H9 (cell line): ENCODE data around the gene AP4B1. TPM values are rescaled to one million over a fixed set of nuclear protein-coding genes. Genes with fewer than 3 reads are reported as not detected.

ENCODE experiments used
- DNase-seq: peaks from one replicate; pipeline ENCODE4 v3.0.0-alpha.2; 2017
- H2AFZ ChIP-seq: one replicate; pipeline ENCODE4 v1.6.1; 2013; ENCODE audit warnings: mild to moderate bottlenecking, low read length, control low read depth, moderate library complexity
- H2AK5ac ChIP-seq: 2 replicates; pipeline ENCODE4 v1.6.1; 2013; ENCODE audit warnings: low read length, control low read depth, mixed read lengths; ENCODE audit not compliant: insufficient read length
- H2BK120ac ChIP-seq: one replicate; pipeline ENCODE4 v1.6.1; 2013; ENCODE audit warnings: low read depth, mild to moderate bottlenecking, low read length, control low read depth, inconsistent platforms; ENCODE audit not compliant: poor library complexity, severe bottlenecking
- H2BK12ac ChIP-seq: 2 replicates; pipeline ENCODE4 v1.6.1; 2013; ENCODE audit warnings: low read length, control low read depth, mixed read lengths, low read depth; ENCODE audit not compliant: insufficient read length
- H2BK15ac ChIP-seq: 2 replicates; pipeline ENCODE4 v1.6.1; 2013; ENCODE audit warnings: low read depth, low read length, control low read depth
- H2BK20ac ChIP-seq: one replicate; pipeline ENCODE4 v1.6.1; 2013; ENCODE audit warnings: low read depth, mild to moderate bottlenecking, low read length, control low read depth, inconsistent platforms; ENCODE audit not compliant: poor library complexity, severe bottlenecking
- H2BK5ac ChIP-seq: 2 replicates; pipeline ENCODE4 v1.6.1; 2013; ENCODE audit warnings: low read length, control low read depth, mixed read lengths; ENCODE audit not compliant: insufficient read length
- H3K14ac ChIP-seq: 2 replicates; pipeline ENCODE4 v1.6.1; 2013; ENCODE audit warnings: low read length, control low read depth; ENCODE audit not compliant: insufficient read depth
- H3K18ac ChIP-seq: 2 replicates; pipeline ENCODE4 v1.6.1; 2013; ENCODE audit warnings: low read depth, mild to moderate bottlenecking, mixed read lengths, low read length, control low read depth; ENCODE audit not compliant: insufficient read length
- H3K23ac ChIP-seq: 2 replicates; pipeline ENCODE4 v1.6.1; 2013; ENCODE audit warnings: low read length, control low read depth, mixed read lengths, low read depth; ENCODE audit not compliant: insufficient read length
- H3K23me2 ChIP-seq: 2 replicates; pipeline ENCODE4 v1.6.1; 2013; ENCODE audit warnings: low read depth, mild to moderate bottlenecking, mixed read lengths, low read length, control low read depth; ENCODE audit not compliant: insufficient read length, poor library complexity, severe bottlenecking
- H3K27ac ChIP-seq: 2 replicates; pipeline ENCODE4 v1.5.1; 2013; ENCODE audit warnings: low read length, control low read depth, mixed read lengths, low read depth; ENCODE audit not compliant: insufficient read length
- H3K27me3 ChIP-seq: 2 replicates; pipeline ENCODE4 v1.6.1; 2013; ENCODE audit warnings: low read length, control low read depth, inconsistent platforms; ENCODE audit not compliant: insufficient read depth
- H3K4ac ChIP-seq: 2 replicates; pipeline ENCODE4 v1.6.1; 2013; ENCODE audit warnings: low read depth, mild to moderate bottlenecking, control low read depth, inconsistent platforms, low read length, moderate library complexity
- H3K4me1 ChIP-seq: 2 replicates; pipeline ENCODE4 v1.6.1; 2013; ENCODE audit warnings: low read length, control low read depth, inconsistent platforms; ENCODE audit not compliant: insufficient read depth
- H3K4me2 ChIP-seq: 2 replicates; pipeline ENCODE4 v1.6.1; 2013; ENCODE audit warnings: low read length, control low read depth, mixed read lengths; ENCODE audit not compliant: insufficient read length, insufficient read depth
- H3K56ac ChIP-seq: 2 replicates; pipeline ENCODE4 v1.6.1; 2013; ENCODE audit warnings: low read depth, mild to moderate bottlenecking, mixed read lengths, low read length, control low read depth; ENCODE audit not compliant: insufficient read length
- H3K79me1 ChIP-seq: 2 replicates; pipeline ENCODE4 v1.6.1; 2013; ENCODE audit warnings: low read depth, mild to moderate bottlenecking, moderate library complexity, low read length, control low read depth, inconsistent platforms; ENCODE audit not compliant: insufficient read depth, poor library complexity, severe bottlenecking
- H3K79me2 ChIP-seq: 2 replicates; pipeline ENCODE4 v1.6.1; 2013; ENCODE audit warnings: low read length, control low read depth, inconsistent platforms; ENCODE audit not compliant: insufficient read depth
- H3K9ac ChIP-seq: 2 replicates; pipeline ENCODE4 v1.6.1; 2013; ENCODE audit warnings: low read length, control low read depth, mixed read lengths; ENCODE audit not compliant: insufficient read length; ENCODE audit errors: extremely low read depth
- H3K9me3 ChIP-seq: one replicate; pipeline ENCODE4 v1.6.1; 2013; ENCODE audit warnings: low read depth, low read length, inconsistent platforms; ENCODE audit not compliant: control insufficient read depth
- H3T11ph ChIP-seq: one replicate; pipeline ENCODE4 v1.6.1; 2013; ENCODE audit warnings: mild to moderate bottlenecking, low read length, control low read depth, inconsistent platforms
- H4K20me1 ChIP-seq: one replicate; pipeline ENCODE4 v1.6.1; 2013; ENCODE audit not compliant: control insufficient read depth, insufficient read length, insufficient read depth
- H4K5ac ChIP-seq: 2 replicates; pipeline ENCODE4 v1.6.1; 2013; ENCODE audit warnings: low read depth, mild to moderate bottlenecking, mixed read lengths, low read length, control low read depth; ENCODE audit not compliant: insufficient read length
- H4K8ac ChIP-seq: replicated peaks from 2 replicates; pipeline ENCODE4 v1.6.1; 2013; ENCODE audit warnings: low read length, control low read depth, mixed read lengths, low read depth; ENCODE audit not compliant: insufficient read length
- H4K91ac ChIP-seq: 2 replicates; pipeline ENCODE4 v1.6.1; 2013; ENCODE audit warnings: low read depth, mild to moderate bottlenecking, moderate library complexity, mixed read lengths, low read length, control low read depth; ENCODE audit not compliant: insufficient read length
- H3K27ac Mint-ChIP-seq, 3 experiments: 2 replicates in 2 of 3; 3 replicates in 1 of 3; pipeline ENCODE4 v1.8.0; 2020 to 2021; ENCODE audit warnings: mixed read lengths in 3 of 3, mild to moderate bottlenecking in 1 of 3, moderate library complexity in 1 of 3
- H3K27me3 Mint-ChIP-seq: 2 replicates; pipeline ENCODE4 v1.8.0; 2021; ENCODE audit warnings: low read depth, mild to moderate bottlenecking, moderate library complexity, mixed read lengths
- H3K36me3 Mint-ChIP-seq, 3 experiments: 2 replicates in 2 of 3; 3 replicates in 1 of 3; pipeline ENCODE4 v1.8.0; 2020 to 2021; ENCODE audit warnings: low read depth in 3 of 3, mixed read lengths in 3 of 3; ENCODE audit not compliant: insufficient read depth in 1 of 3
- H3K4me1 Mint-ChIP-seq, 2 experiments: 2 replicates each; pipeline ENCODE4 v1.8.0; 2020; ENCODE audit warnings: mixed read lengths in 2 of 2
- H3K4me3 Mint-ChIP-seq, 2 experiments: 2 replicates in 1 of 2; 3 replicates in 1 of 2; pipeline ENCODE4 v1.8.0; 2020 to 2021; ENCODE audit warnings: mild to moderate bottlenecking in 2 of 2, mixed read lengths in 2 of 2, moderate library complexity in 1 of 2
- H3K9me3 Mint-ChIP-seq, 2 experiments: 2 replicates in 1 of 2; 3 replicates in 1 of 2; pipeline ENCODE4 v1.8.0; 2020; ENCODE audit warnings: mild to moderate bottlenecking in 2 of 2, mixed read lengths in 2 of 2, moderate library complexity in 1 of 2
- CTCF ChIP-seq: fragments of 200-600 bp; sonication (generic); conservative IDR thresholded peaks from 3 replicates; pipeline ENCODE4 v1.8.0; 2021; ENCODE audit warnings: antibody characterized with exemption, mild to moderate bottlenecking
- WGBS: extraction: QIAGEN DNeasy Blood & Tissue Kit; methylation state at CpG from one replicate; pipeline ENCODE4 v1.1.7; 2013; ENCODE audit warnings: missing lambda C conversion rate, low lambda C conversion rate, mixed read lengths; ENCODE audit not compliant: insufficient read length; ENCODE audit errors: extremely low coverage; 5-methylcytosine and 5-hydroxymethylcytosine counted together
- total RNA-seq: library from RNA; stranded (reverse); gene quantifications from 2 replicates; pipeline ENCODE4 v1.2.1, GENCODE V29; 2021

Gene AP4B1
- total RNA-seq, 1 experiment from 2014 or later = 19.3 TPM

- H3K36me3 Mint-ChIP-seq = peaks cover 3 to 28% (median 16%) of the 10 kb centered on the region in 3 experiments; a peak in 5 of 7 replicates
- no peak overlapping the region for H2BK12ac ChIP-seq
- TF ChIP-seq CTCF = no peak
- no peak overlapping the region for H3K27ac ChIP-seq
- H3K9me3 Mint-ChIP-seq = no peaks in the 10 kb centered on the region
- no peak overlapping the region for H2BK15ac ChIP-seq
- H3K4me1 ChIP-seq = peaks cover 3% of the 10 kb centered on the region; the same call in 1 of the 2 replicates
- no peak overlapping the region for H2AK5ac ChIP-seq
- no peak overlapping the region for H3K4me3 Mint-ChIP-seq
- no peak overlapping the region for H3K56ac ChIP-seq
- H3T11ph ChIP-seq = no peak overlapping the region
- no peaks in the 10 kb centered on the region for H4K20me1 ChIP-seq
- no peak overlapping the region for H2BK20ac ChIP-seq
- H3K27me3 Mint-ChIP-seq = no peaks in the 10 kb centered on the region
- no peaks in the 10 kb centered on the region for H3K9me3 ChIP-seq
- whole genome bisulfite sequencing = no CpG with 5 or more reads among the region's 2 CpGs
- H3K4ac ChIP-seq = no peak overlapping the region
- H4K5ac ChIP-seq = no peak overlapping the region
- no peak overlapping the region for H4K91ac ChIP-seq
- no peak overlapping the region for H3K23ac ChIP-seq
- no peak overlapping the region for H2BK120ac ChIP-seq
- no peak overlapping the region for H3K18ac ChIP-seq
- H3K4me2 ChIP-seq = no peak overlapping the region
- no peak overlapping the region for H3K14ac ChIP-seq
- H2BK5ac ChIP-seq = no peak overlapping the region
- H4K8ac ChIP-seq = no peak overlapping the region
- H3K79me1 ChIP-seq = peaks cover 9% of the 10 kb centered on the region
- H3K27me3 ChIP-seq = no peaks in the 10 kb centered on the region
- no peaks in the 10 kb centered on the region for H3K23me2 ChIP-seq
- H3K79me2 ChIP-seq = no peaks in the 10 kb centered on the region
- H2AFZ ChIP-seq = no peak overlapping the region
- H3K9ac ChIP-seq = no peak overlapping the region
- DNase-seq = no peak
- peak overlapping the region in 1 of 3 experiments; percentile 46; a peak in 1 of 7 replicates for H3K27ac Mint-ChIP-seq
- H3K4me1 Mint-ChIP-seq = peaks cover 16 to 19% of the 10 kb centered on the region in 2 experiments
These were observed 47.1 kb upstream of the AP4B1 start for GRCh38 chr1:113951719-113952118.
